ENCODE results near the gene PALLD. TPM values are rescaled to one million over a fixed set of nuclear protein-coding genes. Genes with fewer than 3 reads are reported as not detected.

PALLD gene
- total RNA-seq, 2 donors from 2014 or later, result 705 to 752 TPM

DNA sequence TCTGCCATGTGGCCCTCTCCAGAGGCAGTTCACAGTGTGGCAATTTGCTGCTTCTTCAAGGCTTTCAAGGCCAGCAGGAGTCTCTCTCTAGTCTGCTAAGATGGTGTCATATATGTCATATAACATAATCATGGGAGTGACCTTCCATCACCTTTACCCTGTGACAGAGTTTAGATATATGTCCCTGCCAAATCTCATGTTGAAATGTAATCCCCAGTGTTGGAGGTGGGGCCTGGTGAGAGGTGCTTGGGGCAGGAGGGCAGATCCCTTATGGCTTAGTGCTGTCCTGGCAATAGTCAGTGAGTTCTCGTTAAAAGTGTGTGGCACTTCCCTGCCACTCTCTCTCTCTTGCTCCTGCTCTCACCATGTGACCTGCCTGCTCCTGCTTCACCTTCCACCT, 252.0 kb downstream of the PALLD start:
- ATAC-seq (ENCODE audit: insufficient number of reproducible peaks, low FRiP score, low read depth), result no peak
- TF ChIP-seq, protein P1, sequence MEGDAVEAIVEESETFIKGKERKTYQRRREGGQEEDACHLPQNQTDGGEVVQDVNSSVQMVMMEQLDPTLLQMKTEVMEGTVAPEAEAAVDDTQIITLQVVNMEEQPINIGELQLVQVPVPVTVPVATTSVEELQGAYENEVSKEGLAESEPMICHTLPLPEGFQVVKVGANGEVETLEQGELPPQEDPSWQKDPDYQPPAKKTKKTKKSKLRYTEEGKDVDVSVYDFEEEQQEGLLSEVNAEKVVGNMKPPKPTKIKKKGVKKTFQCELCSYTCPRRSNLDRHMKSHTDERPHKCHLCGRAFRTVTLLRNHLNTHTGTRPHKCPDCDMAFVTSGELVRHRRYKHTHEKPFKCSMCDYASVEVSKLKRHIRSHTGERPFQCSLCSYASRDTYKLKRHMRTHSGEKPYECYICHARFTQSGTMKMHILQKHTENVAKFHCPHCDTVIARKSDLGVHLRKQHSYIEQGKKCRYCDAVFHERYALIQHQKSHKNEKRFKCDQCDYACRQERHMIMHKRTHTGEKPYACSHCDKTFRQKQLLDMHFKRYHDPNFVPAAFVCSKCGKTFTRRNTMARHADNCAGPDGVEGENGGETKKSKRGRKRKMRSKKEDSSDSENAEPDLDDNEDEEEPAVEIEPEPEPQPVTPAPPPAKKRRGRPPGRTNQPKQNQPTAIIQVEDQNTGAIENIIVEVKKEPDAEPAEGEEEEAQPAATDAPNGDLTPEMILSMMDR (IDR thresholded peaks at IDR 0.05), result no peak

DNA sequence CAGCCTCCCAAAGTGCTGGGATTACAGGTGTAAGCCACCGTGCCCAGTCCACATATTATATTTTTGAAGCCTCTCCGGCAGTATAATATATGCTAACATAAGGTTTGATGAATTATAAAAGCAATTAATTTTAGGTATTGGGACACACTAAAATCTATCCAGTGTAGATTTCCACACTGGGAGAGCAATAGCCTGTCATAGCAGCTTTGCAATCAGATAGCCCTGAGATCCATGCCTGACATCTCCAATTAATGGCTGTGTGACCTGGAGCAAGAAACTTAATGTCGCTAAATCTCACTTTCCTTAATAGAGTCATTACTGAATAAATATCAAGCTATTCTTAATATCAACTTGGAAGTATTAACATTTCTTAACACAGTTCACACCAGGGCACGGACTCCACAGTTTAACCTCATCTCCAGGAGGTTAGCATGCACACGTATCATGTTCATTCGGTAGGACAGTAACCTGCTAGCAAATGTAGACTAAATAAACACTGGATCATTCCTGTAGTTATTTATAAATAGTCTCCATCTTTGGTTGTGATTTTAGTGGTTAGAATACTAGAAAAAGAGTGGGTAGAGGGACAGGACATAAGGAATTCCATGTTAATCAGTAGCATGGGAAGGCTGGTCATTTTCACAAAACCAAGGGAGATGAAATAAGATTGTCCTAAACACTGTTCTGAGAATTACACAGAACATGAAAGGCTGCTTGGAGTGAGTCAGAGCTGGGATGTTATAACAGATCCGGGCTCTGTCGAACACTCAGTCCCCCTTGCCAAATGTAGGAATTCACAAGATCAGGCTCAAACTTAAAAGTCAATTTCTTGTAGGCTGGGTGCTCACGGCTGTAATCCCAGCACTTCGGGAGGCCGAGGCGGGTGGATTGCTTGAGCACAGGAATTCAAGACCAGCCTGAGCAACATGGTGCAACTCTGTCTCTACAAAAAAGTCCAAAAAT, 254.7 kb downstream of the PALLD start:
- DNase-seq (ENCODE audit: low spot score), result no peak
- Histone ChIP-seq H3K4me3 (no peak overlapping the region), H3K9me3 (no peaks in the 10 kb centered on the region), H3K27me3 (replicated peaks; ENCODE audit: insufficient read depth) (no peaks in the 10 kb centered on the region), H3K36me3 (no peaks in the 10 kb centered on the region), H3K4me1 (ENCODE audit: control insufficient read depth in 1 of 2, low read depth in 2 of 2) (peaks cover 3 to 9% of the 10 kb centered on the region in 2 donors), H3K27ac (no peak overlapping the region)
- TF ChIP-seq, protein P1 (IDR thresholded peaks at IDR 0.05), result no peak
- ATAC-seq (ENCODE audit: insufficient number of reproducible peaks, low FRiP score, low read depth), result peak; percentile 75

More for the DNA sequence above, 252.0 kb downstream of the PALLD start:
- Histone ChIP-seq H3K9me3 (no peaks in the 10 kb centered on the region), H3K27me3 (replicated peaks; ENCODE audit: insufficient read depth) (no peaks in the 10 kb centered on the region), H3K36me3 (no peaks in the 10 kb centered on the region), H3K4me3 (no peak overlapping the region), H3K27ac (no peak overlapping the region), H3K4me1 (ENCODE audit: control insufficient read depth in 1 of 2, low read depth in 2 of 2) (peaks cover 3 to 9% of the 10 kb centered on the region in 2 donors)
- no peak for DNase-seq (ENCODE audit: low spot score)

DNA sequence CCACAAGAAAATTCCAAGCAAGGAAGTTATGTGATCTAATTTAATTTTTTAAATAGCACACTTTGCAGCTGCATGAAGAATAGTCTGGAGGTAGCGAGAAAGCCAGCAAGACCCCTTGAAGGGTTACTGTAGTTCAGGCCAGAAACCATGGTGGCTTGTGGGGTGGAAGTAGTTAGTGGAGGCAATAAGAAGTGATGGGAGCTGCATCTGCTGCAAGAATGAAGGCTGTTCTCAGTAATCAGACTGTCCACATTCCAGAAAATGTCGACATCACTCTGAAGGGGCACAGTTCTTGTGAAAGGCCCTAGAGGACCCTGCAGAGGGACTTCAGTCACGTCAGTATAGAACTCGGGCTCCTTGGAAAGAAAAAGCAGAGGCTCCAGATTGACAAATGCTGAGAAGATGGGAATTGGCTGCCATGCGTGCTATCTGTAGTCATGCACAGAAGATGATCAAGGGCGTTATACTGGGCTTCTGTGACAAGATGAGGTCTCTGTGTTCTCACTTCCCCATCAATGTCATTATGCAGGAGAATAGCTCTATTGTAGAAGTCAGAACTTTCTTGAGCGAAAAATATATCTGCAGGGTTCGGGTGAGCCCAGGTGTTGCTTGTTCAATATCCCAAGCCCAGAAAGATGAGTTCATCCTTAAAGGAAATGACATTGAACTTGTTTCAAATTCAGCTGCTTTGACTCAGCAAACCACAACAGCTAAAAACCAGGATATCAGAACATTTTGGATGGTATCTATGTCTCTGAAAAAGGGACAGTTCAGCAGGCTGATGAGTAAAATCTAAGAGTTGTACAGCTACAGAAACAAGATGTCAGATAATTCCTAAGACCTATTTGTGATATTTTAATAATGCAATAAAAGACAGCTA, 259.0 kb downstream of the PALLD start:
- DNase-seq (ENCODE audit: low spot score) (no peak), ATAC-seq (ENCODE audit: insufficient number of reproducible peaks, low FRiP score, low read depth) (no peak)
- H3K9me3 ChIP-seq, result no peaks in the 10 kb centered on the region
- TF ChIP-seq, protein P1 (IDR thresholded peaks at IDR 0.05), result no peak
- no peaks in the 10 kb centered on the region for H3K27me3 ChIP-seq (replicated peaks; ENCODE audit: insufficient read depth)
- H3K4me1 ChIP-seq (ENCODE audit: control insufficient read depth in 1 of 2, low read depth in 2 of 2), result peaks cover 21 to 38% of the 10 kb centered on the region in 2 donors
- H3K36me3 ChIP-seq, result no peaks in the 10 kb centered on the region
- no peak overlapping the region for H3K4me3 ChIP-seq
- H3K27ac ChIP-seq, result no peak overlapping the region

DNA sequence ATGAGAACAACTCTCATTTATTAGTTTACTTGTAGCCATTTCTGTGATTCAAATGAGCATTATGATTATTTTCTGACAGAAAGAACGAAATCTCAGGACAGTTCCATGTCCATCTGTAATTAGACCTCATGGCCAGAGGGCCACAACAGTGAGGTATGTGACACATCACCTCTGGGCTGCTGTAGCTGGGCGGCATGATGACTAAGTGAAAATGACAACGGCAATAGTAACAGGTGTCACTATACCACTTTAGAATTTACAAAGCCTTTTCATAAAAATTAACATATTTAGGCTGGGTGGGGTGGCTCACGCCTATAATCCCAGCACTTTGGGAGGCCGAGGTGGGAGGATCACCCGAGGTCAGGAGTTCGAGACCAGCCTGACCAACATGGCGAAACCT, 260.6 kb downstream of the PALLD start:
- Histone ChIP-seq H3K36me3 (no peaks in the 10 kb centered on the region), H3K4me1 (ENCODE audit: control insufficient read depth in 1 of 2, low read depth in 2 of 2) (peaks cover 18 to 34% of the 10 kb centered on the region in 2 donors), H3K4me3 (no peak overlapping the region), H3K9me3 (no peaks in the 10 kb centered on the region), H3K27me3 (replicated peaks; ENCODE audit: insufficient read depth) (no peaks in the 10 kb centered on the region), H3K27ac (peak overlapping the region; percentile 72)
- DNase-seq (ENCODE audit: low spot score) (no peak), ATAC-seq (ENCODE audit: insufficient number of reproducible peaks, low FRiP score, low read depth) (no peak)
- TF ChIP-seq, protein P1 (IDR thresholded peaks at IDR 0.05), result no peak
